ENCODE measurements around the gene CCND1. TPM values are rescaled to one million over a fixed set of nuclear protein-coding genes. Genes with fewer than 3 reads are reported as not detected.
A peak's percentile ranks its signal among the peaks of the same experiment; 100 is the strongest.
"Not testable (repeated sequence)": the region's sequence is repeated elsewhere in the genome, so short reads cannot be mapped to it uniquely, and the experiment has no call there.

The CCND1 gene
- total RNA-seq, 1 experiment from 2014 or later: 392 TPM

DNA sequence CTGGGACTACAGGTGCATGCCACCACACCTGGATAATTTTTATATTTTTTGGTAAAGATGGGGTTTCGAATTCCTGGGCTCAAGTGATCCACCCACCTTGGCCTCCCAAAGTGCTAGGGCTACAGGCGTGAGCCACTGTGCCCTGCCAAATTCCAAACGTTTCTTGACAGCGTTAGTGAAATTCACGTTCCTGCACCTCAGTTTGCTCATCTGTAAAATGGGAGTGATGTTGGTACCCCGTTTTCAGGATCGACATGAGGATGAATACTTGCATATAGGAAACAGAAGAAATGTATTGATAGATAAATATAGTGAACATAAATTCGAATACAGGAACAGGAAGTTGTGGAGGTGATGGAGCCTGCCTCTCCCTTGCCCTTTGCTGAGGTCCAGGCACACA, 44.4 kb downstream of the CCND1 start:
- no TSS peak for BruUV-seq (replicated peaks)
- Mint-ChIP-seq H3K4me1 (ENCODE audit: low read depth, unreplicated experiment) (peaks cover 32% of the 10 kb centered on the region), H3K27me3 (ENCODE audit: unreplicated experiment) (no peaks in the 10 kb centered on the region), H3K36me3 (ENCODE audit: insufficient read depth, unreplicated experiment) (peaks cover 7% of the 10 kb centered on the region), H3K4me3 (ENCODE audit: low read depth, unreplicated experiment) (no peak overlapping the region), H3K27ac (ENCODE audit: unreplicated experiment) (no peak overlapping the region), H3K9me3 (ENCODE audit: low read depth, unreplicated experiment) (no peaks in the 10 kb centered on the region)
- no peak for TF ChIP-seq CTCF (IDR thresholded peaks at IDR 0.05; ENCODE audit: unreplicated experiment)
- CTCF ChIA-PET: interaction anchor here (0.6 kb wide), 1 partner anchor 215 kb away, joined by 4 read pairs; no protein-coding TSS in a partner anchor
- no peak for DNase-seq
- intact Hi-C loops (cut with micrococcal nuclease; ENCODE audit: unreplicated experiment): loop anchor here (1.0 to 5.0 kb wide), 2 partner anchors 203 to 507 kb away; no protein-coding TSS in a partner anchor

GRCh38 chr11:69686452-69686851, 45.5 kb downstream of the CCND1 start:
- BruUV-seq (replicated peaks): no TSS peak
- peaks cover 3% of the 10 kb centered on the region for H3K9me3 Mint-ChIP-seq (ENCODE audit: low read depth, unreplicated experiment)

DNA sequence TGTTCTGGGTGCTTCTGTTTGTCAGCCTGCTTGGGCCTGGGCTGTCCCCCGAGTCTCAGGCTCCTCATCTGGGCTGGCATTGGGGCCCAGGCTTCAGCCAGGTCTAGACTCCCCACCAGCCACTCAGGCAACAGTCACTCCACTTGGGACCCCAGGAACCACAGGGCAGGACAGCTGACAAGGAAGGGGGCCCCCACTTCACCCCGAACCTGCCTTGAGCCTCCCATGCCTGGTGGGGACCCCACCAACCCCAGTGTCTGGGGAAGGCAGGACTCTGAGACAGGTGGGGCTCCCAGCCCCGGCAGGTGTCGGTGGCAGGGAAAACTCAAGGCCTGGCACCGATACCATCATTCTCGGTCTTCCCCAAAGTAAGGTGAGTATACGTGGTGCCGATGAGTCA, 45.9 kb downstream of the CCND1 start:
- peaks cover 30% of the 10 kb centered on the region for H3K4me1 Mint-ChIP-seq (ENCODE audit: low read depth, unreplicated experiment)
- H3K27ac Mint-ChIP-seq (ENCODE audit: unreplicated experiment): no peak overlapping the region
- H3K9me3 Mint-ChIP-seq (ENCODE audit: low read depth, unreplicated experiment): peaks cover 3% of the 10 kb centered on the region
- no TSS peak for BruUV-seq (replicated peaks)
- H3K36me3 Mint-ChIP-seq (ENCODE audit: insufficient read depth, unreplicated experiment): peaks cover 7% of the 10 kb centered on the region
- DNase-seq: no peak
- intact Hi-C loops (cut with micrococcal nuclease; ENCODE audit: unreplicated experiment): loop anchor here (5.0 kb wide), 1 partner anchor 505 kb away; no protein-coding TSS in a partner anchor
- CTCF ChIA-PET: interaction anchor here (1.0 kb wide), 1 partner anchor 226 kb away, joined by 3 read pairs; no protein-coding TSS in a partner anchor
- no peaks in the 10 kb centered on the region for H3K27me3 Mint-ChIP-seq (ENCODE audit: unreplicated experiment)
- H3K4me3 Mint-ChIP-seq (ENCODE audit: low read depth, unreplicated experiment): no peak overlapping the region
- no peak for TF ChIP-seq CTCF (IDR thresholded peaks at IDR 0.05; ENCODE audit: unreplicated experiment)

More at GRCh38 chr11:69686452-69686851, 45.5 kb downstream of the CCND1 start:
- Mint-ChIP-seq H3K4me3 (ENCODE audit: low read depth, unreplicated experiment) (no peak overlapping the region), H3K27ac (ENCODE audit: unreplicated experiment) (no peak overlapping the region), H3K4me1 (ENCODE audit: low read depth, unreplicated experiment) (peaks cover 30% of the 10 kb centered on the region), H3K36me3 (ENCODE audit: insufficient read depth, unreplicated experiment) (peaks cover 7% of the 10 kb centered on the region), H3K27me3 (ENCODE audit: unreplicated experiment) (no peaks in the 10 kb centered on the region)
- DNase-seq: no peak
- no peak for TF ChIP-seq CTCF (IDR thresholded peaks at IDR 0.05; ENCODE audit: unreplicated experiment)
- CTCF ChIA-PET: interaction anchor here (0.8 to 1.0 kb wide), 2 partner anchors 214 to 227 kb away, joined by 3 read pairs; no protein-coding TSS in a partner anchor
- intact Hi-C loops (cut with micrococcal nuclease; ENCODE audit: unreplicated experiment): loop anchor here (5.0 kb wide), 1 partner anchor 506 kb away; no protein-coding TSS in a partner anchor

GRCh38 chr11:69687969-69688771, 47.2 kb downstream of the CCND1 start:
- CTCF ChIA-PET; H3K36me3 Mint-ChIP-seq (ENCODE audit: insufficient read depth, unreplicated experiment); H3K9me3 Mint-ChIP-seq (ENCODE audit: low read depth, unreplicated experiment); BruUV-seq (replicated peaks); H3K27me3 Mint-ChIP-seq (ENCODE audit: unreplicated experiment): not testable (repeated sequence)
- Mint-ChIP-seq H3K4me1 (ENCODE audit: low read depth, unreplicated experiment) (peaks cover 30% of the 10 kb centered on the region), H3K4me3 (ENCODE audit: low read depth, unreplicated experiment) (peak overlapping the region; percentile 9), H3K27ac (ENCODE audit: unreplicated experiment) (peak overlapping the region; percentile 90)
- intact Hi-C loops (cut with micrococcal nuclease; ENCODE audit: unreplicated experiment): loop anchor here (5.0 kb wide), 1 partner anchor 504 kb away; no protein-coding TSS in a partner anchor
- peak; percentile 73 for DNase-seq

All from Calu3 (cell line).